ENCODE measurements around the gene NADSYN1.
A peak's percentile ranks its signal among the peaks of the same experiment; 100 is the strongest.

The NADSYN1 gene

GRCh38 chr11:71451596-71452198, 1.3 kb upstream of the NADSYN1 start:
- no peak for DNase-seq

DNA sequence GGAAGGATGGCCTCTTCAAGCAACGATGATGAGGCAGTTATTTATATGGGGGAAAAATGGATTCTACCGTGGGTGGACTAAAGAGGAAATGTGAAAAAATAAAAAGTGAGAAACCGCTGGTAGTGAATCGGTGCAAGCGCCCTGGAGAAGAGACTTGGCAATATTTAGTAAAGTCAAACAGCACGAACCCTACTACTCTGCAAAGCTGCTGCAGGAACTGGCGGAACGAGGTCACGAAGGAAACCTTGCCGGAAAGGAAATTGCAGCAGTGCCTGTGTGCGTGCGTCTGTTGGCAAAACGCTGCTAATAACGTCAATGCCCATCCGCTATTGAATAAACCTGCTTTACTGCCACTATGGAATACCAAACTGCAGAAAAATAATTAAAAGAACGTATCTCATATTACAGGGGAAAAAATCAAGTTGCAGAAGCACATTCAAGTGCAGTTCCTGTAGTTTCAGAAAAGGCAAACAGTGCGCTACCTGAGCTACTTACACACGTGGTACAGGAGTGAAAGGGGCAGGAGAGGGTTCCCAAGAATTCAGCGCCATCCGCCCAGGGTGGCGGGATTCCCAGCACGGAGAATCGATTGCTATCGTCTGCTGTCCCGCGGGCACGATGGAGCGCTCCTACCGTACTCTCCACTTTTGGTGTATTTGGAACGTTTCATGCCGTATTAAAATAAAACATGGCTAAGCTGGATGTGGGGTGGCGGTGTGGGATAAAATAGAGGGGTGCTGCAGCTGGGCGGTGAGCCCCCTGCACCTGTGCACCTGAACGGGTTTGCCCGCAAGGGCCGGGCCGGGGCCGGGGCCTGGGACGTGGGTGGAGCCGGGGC, 585 bp upstream of the NADSYN1 start:
- DNase-seq: peak; percentile 75

DNA sequence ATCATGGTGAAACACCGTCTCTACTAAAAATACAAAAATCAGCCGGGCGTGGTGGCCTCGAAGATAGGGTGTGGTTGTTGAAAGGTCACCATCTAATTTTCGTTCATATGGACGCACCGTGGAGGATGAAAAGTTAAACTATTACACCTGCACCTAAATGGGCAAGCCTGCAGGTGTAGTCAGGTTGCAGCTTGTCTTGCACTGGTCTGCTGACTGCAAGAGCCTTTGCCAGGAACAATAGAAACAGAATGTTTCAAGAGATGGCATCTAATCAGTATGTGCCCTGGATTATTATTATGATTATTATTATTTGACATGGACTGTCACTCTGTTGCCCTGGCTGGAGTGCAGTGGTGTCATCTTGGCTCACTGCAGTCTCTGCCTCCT, 908 bp downstream of the NADSYN1 start:
- DNase-seq: no peak

DNA sequence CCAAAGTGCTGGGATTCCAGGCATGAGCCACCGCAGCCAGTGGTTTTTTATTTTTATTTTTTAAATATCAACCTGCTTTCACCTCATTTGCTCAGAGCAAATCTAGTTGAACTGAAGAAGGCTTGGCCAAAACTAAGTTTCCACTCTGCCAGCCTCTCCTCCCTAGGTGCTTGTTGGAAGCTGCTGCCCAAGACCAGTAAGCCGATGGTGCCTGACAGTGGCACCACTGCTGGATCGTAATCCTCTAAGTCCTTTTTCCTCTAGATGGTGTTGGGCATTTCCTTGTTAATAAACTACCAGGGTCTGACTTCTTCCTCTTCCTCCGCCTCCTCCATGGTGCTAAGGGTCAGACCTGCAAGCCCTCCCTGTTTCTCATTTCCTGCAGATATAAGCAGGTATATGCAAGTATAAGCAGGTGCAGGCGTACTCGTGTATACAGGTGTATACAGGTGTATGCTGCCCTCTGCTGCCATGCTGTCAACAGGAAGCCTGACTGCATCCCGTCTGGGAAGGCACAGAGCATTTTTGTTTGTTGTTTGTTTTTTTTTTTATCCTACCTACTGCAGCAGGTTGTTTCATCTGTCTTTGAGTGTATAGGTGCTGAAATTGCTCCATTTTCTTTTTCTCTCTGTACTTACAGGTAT, 1.6 kb downstream of the NADSYN1 start:
- peak; percentile 64 for DNase-seq

GRCh38 chr11:71456294-71456693, 3.3 kb downstream of the NADSYN1 start:
- DNase-seq: no peak

- no peak for DNase-seq
Measured at GRCh38 chr11:71456831-71457230, 3.8 kb downstream of the NADSYN1 start.

DNA sequence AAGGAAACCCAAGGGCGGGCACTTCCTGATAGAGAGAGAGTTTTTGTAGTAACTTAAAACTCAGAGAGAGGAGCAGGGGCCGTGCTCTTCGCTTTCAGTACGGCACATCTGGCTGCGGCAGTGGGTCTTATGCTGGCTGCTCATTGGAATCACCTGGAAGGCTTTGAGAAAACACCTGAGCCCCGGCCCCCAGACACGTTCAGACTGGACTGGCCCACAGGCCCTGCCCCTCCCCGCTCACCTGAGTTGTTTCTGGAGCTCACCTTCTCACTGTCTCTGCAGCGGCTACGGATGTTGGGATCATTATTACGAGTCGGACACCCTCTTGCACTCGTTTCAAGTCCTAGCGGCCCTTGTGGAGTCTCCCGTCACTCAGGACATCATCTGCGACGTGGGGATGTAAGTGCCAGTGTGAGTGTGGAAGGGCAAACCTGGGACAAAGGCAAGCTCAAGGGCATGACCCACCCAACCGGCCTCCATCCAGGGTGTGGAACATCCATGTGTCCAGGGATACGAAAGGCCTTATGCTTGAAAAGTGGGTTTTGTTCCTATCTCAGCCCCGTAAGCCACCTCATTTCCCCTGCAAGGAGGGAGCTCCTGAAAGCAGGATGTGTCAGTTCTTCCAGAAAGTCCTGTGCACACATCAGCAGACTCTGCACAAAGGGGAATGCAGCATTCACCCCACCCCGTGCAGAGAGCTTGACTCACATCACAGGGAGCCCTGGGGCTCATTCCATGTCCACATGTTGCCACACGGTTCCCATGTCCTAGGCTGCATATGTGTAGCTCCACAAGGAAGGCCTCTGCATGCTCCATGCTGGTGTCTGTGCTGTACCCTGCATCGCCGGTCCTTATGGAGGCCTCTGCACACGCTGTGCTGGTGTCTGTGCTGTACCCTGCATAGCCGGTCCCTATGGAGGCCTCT, 5.4 kb downstream of the NADSYN1 start:
- DNase-seq: no peak

DNA sequence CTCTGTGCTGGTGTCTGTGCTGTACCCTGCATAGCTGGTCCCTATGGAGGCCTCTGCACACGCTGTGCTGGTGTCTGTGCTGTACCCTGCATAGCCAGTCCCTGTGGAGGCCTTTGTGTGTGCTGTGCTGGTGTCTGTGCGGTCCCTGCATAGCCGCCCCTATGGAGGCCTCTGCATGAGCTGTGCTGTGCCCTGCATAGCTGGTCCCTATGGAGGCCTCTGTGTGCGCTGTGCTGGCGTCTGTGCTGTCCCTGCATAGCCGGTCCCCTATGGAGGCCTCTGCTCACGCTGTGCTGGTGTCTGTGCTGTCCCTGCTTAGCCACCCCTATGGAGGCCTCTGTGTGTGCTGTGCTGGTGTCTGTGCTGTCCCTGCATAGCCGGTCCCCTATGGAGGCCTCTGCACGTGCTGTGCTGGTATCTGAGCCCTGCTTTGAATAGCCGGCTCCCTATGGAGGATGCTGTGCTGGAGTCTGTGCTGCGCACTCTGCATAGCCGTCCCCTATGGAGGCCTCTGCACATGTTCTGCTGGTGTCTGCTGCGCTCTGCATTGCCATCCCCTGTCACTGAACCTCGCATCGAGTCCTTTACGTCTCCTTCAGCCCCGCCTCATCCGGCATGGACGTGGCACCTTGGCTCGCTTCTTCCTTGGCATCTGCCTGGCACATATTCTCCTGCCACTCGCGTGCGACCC, 6.2 kb downstream of the NADSYN1 start:
- no peak for DNase-seq

DNA sequence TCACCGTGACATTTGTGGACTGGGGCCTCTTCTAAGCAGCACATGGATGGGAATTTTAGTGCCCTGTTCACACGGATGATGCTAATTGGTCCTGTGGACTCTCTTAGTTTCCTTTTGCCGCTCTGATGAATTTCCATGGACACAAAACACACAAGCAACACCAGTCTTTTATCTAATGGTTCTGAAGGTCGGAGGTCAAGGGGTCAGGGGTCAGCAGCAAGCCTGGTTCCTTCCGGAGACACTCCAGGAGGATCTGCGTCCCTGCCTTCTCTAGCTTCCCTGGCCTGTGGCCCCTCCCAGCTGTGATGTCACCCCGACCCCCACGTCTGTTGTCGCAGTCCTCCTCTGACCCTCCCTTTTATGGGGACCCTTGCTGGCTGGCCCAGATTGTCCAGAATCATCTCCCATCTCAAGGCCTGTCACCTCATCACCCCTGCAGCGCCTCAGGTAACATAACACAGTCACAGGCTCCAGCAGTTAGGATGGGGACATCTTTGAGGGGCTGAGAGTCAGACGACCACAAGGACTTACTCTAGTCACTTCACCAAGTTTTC, 6.8 kb downstream of the NADSYN1 start:
- no peak for DNase-seq

GRCh38 chr11:71461696-71462095, 8.7 kb downstream of the NADSYN1 start:
- DNase-seq: no peak

DNA sequence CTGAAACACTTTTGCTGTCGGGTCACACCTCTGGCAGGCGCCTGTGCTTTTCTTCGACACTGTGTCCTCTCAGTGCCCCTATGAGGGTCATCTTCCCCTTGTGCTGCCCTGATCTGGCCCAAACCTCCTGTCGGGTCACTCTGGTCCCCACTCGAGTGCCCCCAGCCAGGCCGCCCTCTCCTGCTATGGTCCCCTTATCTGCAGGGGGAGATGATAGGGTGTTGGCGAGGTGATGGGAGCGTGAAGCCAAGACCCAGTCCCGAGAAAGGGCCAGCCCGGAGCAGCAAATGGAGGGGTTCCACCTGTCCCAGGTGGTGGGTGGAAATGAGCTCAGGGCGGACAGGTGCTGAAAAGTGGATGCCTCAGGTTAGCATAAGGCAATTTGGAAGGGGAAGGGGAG, 9.7 kb downstream of the NADSYN1 start:
- DNase-seq: no peak

DNA sequence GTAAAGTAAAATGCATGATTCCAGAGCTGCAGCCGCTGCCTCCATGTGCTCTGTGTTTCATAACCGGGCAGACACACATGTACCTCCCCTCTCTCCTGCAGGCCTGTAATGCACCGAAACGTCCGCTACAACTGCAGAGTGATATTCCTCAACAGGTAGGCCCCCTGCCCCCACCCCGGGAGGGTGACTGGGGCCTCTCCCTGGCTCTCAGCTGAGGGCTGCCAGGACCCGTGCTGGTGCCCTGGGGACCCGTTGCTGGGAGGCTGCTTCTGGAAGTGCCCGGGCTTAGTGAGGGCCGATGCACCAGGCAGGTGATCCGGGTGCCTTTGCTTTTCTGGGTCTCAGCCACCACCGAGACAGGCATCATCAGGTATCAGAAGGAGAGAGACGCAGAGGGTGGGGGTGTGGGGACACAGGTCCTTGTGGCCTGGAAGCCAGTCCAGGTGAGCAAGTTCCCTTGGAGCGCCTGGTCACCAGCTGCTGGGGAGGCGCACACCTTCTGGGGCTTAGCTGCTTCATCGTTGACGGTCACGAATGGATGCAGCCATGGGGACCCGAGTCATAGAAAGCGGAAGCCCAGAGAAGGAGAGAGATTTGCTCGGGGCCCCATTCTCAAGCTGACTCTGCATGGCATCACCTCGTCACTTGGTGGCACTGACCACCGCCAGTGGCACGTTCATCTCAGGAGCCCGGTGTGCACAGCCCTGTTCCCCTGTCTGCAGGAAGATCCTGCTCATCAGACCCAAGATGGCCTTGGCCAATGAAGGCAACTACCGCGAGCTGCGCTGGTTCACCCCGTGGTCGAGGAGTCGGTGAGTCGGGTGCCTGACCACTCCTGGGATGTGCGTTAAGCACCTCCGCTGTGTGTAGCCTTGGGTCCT, 10.6 kb downstream of the NADSYN1 start:
- no peak for DNase-seq

DNA sequence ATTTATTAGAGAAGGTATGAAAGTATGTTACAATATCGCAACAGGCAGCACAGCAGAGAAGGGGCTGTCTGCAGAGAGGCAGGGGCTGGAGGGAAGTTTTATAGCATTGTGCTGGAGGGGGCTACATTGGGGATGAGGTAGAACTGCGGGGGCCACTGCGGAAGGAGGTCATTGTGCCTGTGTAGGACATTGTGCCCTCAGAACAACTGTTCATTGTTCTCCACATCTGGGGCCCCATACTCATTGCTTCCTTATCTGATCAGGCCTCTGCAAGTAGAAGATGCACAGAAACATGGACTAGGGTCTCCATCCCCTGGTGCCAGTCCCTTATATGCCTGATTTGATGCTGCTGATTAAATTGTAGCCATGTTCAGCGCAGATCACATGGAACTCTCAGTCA, 12.1 kb downstream of the NADSYN1 start:
- DNase-seq: no peak

DNA sequence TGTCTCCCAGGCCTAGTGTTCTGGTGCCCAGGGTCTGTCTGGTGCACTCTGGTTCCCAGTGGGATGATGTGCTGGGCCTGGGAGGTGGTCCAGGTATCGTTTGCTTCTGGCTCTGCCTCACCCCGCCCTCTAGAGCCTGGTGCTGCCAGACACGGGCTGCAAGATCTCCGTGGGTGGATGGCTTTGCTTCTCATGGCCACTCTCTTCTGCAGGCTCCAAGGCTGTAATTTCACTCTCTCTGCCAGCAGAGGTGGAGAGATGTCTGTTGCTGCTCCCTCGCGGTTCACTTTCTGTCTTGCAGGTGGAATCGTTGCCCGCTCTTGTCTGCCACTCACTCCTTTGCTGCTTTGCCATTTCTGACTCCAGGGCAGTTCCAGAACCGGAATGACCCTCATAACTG, 13.4 kb downstream of the NADSYN1 start:
- DNase-seq: no peak

DNA sequence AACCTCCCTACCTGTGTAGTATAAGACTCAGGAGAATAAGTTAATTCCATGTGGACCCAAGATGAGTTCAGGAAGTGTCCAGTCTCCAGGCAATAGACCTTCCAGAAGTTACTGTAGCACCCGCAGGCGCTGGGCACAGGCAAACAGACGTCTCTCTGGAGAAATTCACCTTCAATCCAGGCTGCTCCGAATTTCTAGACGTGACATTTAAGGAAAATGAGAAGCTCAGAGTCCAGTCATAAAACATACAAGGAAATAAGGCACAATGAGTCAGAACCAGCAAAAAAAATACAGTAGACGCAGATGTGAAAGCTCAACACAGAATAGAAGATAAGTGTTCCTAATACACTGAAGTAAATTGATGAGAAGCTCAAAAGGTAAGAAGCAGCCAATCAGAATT, 14.2 kb downstream of the NADSYN1 start:
- no peak for DNase-seq

- no peak for DNase-seq
Measured at GRCh38 chr11:71470946-71471345, 17.9 kb downstream of the NADSYN1 start.

DNA sequence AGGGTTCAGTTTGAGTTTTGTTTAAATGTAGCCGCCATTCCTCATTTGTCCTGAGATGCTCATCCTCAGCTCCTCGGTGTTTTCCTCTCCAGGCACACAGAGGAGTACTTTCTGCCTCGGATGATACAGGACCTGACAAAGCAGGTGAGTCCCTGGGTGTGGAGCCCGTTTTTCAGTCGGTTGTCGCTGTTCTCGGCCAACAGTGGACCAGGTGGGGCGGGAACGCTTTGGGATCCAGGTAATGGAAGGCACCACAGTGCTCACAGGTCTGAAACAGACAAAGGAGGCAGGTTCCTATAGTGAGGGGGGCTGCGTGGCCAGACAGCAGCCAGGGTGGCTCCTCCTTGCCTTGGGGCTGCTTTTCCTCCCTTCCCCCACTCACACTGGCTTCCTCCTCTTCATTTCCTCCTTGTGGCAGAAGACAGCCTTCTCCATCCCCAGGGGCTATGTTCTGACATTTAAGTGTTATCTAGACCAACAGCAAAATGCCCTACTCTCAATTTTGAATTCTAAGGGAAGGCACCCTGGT, 19.4 kb downstream of the NADSYN1 start:
- DNase-seq: no peak

- DNase-seq: no peak
Measured at GRCh38 chr11:71472941-71473792, 20.2 kb downstream of the NADSYN1 start.

GRCh38 chr11:71473793-71474080, 20.7 kb downstream of the NADSYN1 start:
- no peak for DNase-seq

Measured in CD4-positive, alpha-beta T cell treated with Interleukin-6 for 4 hours (primary cell).